Measurements from ENCODE around the gene OR2A1.
"Not testable (repeated sequence)": the region's sequence is repeated elsewhere in the genome, so short reads cannot be mapped to it uniquely, and the experiment has no call there.

The OR2A1 gene

DNA sequence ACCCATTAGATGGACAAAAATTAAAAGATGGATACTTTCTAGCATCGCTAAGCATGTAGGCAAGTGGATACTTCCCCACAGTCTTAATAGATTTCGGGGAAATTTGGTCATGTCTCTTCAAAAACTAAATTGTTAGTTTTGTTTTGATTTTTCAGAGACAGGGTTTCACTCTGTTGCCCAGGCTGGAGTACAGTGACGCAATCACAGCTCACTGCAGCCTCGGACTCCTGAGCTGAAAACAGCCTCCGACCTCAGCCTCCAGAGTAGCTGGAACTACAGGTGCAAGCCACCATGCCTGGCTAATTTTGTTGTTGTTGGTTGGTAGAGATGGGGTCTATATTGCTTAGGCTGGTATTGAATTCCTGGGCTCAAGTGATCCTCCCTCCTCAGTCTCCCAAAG lies 13.6 kb downstream of the OR2A1 start:
- not testable (repeated sequence) for DNase-seq (ENCODE audit: low spot score)

DNA sequence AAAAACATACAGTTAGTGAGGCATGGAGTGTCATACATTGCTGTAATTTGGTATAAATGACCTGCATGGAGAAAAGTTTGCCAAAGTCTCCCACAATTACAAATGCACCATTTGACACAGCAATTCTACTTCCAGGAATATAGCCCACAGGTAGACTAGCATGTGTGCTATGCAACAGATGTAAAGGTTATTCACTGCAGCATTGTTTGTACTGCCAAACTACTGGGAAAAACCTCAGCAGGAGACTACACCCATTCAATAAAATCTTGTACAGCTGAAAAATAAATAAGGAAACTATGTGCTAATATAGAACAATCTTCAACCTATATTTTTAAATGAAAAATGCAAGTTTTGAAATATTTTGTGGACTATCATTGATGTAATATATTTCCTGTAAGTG lies 17.8 kb downstream of the OR2A1 start:
- not testable (repeated sequence) for DNase-seq (ENCODE audit: low spot score)

DNA sequence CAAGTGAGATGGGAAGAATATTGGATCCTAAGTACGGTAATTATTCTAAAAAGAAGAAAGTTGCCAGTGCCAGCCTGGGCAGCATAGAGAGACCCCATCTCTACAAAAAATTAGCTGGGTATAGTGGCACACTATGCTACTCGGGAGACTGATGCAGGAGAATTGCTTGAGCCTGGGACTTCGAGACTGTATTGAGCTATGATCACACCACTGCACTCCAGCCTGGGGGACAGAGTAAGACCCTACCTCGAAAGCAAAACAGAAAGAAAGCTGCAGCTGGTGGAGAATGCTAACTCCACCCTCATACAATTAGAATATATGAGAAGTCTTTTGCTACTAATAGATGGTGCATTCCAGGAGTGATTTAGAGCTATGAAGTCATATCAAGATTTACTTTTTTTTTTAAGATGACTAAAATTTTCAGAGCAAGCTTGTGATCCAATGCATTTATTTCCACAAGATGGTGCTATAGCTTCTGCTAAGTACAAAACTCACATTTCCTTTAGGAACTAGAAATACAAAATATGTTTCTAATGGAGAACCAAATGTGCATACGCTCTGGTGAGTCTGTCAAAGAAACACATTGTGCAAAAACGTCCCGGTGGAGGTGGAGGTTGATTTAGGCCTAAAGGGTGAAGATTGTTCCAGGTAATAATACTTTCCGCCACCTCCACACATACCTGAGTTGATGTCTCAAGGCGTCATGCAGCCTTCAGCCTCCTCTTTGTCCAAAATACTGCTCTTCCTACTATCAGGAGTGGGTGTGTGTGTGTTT lies 19.2 kb downstream of the OR2A1 start:
- not testable (repeated sequence) for DNase-seq (ENCODE audit: low spot score)

DNA sequence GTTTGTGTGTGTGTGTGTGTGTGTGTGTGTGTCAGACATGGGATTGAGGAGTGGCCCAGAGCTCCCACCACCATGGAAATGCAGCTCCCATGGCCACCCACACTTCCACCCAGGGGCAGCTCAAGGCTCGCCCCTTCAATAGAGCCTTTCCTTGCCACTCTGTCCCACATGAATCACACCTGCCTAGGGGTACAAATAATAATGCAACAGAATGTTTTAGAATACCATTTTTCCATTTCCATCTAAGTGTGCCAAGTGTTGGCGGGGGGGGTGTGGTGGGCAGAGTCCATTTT lies 19.7 kb downstream of the OR2A1 start:
- DNase-seq (ENCODE audit: low spot score) = not testable (repeated sequence)

DNA sequence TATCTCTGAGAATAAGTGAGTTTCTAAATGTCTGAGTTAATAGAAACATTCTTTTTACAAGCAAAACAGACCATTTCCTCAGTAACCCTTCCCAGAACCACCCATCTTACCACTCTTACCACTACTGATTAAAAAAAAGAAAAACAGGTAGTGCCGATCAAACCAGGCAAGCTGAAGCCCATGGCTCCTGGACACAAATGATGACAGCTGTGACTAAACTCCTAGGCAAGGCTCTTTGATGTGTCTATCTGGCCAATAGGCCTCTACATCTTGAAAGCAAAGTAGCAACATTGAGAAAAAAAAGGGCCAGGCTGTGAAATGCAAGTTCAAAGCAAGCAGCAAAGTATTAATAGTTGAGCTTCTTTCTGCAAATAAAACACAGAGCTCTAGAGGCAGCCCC lies 36.4 kb downstream of the OR2A1 start:
- DNase-seq (ENCODE audit: low spot score) = not testable (repeated sequence)

DNA sequence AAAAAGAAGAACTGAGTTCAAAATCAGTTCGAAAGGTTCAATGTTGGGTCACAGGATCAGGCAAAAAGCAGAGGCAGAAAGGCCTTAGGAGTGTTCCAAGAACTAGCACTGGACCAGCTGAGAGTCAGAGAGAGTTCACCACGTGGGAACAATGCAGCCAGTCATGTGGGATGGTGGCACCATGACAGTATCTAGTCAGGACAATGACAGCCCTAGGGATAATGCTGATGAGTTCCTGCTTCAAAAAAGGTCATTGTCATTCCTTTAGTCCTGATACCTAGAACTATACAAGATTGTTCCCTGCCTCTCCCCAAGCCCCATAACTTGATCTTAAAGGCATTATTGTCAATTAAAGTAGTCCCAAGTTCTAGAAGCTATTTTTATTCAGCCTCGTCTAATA lies 39.4 kb downstream of the OR2A1 start:
- peak; percentile 0 for DNase-seq (ENCODE audit: low spot score)

DNA sequence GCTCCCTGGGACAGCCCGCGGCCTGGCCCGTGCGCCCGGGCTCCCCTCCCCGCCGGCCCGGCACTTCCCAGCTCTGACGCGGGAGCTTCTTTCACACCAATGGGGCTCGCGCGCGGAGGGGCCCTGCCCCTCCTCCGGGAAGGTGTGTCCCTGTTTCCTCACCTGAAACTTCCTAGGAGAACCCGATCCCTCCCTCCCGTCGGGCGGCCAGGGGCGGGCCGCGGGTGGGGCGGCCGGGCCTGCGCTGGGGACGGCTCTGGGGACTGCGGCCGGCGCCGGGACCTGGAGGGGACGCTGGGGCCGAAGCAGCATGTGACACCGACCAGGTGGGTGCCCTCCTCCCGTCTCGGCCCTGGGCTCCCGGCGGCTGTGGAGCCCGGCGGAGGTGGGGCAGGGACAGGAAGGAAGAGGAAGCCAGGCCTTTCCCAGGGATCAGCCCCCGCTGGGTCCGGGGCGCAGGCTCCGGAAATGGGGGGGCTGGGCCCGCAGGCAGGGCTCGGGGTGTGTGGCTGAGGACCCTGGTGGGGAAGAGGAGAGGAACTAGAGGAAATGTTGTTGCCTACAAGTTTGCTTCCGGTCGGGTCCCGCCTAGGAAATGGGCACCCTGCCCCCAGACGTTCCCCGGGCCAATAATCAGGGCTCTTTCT lies 43.1 kb downstream of the OR2A1 start, which contains the start of gene ARHGEF5:
TSS of gene ARHGEF5 (plus strand) at position 227 of the 647 bp plus-strand sequence. CDS start 7,268 bp downstream, outside the sequence.
- not testable (repeated sequence) for DNase-seq (ENCODE audit: low spot score)

DNA sequence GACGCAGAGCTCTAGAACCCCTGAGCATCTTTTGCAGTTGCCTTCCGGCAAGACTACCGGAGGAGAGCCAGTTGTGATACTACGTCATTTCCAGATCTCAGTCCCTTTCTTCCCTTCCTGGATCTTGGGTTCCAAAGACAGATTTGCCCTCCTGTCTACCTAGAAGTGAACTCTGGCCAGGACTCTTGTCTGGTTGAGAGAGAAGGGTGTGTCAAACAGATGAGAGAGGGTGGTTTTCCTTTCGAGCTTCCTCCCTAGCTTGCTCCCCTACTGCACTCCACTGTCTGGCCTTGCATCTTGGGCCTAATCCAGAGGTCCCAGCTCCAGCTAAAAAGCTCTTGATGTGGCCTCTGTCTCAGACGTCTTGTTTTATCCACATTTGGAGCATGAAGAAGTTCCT lies 44.0 kb downstream of the OR2A1 start:
- DNase-seq (ENCODE audit: low spot score) = not testable (repeated sequence)

DNA sequence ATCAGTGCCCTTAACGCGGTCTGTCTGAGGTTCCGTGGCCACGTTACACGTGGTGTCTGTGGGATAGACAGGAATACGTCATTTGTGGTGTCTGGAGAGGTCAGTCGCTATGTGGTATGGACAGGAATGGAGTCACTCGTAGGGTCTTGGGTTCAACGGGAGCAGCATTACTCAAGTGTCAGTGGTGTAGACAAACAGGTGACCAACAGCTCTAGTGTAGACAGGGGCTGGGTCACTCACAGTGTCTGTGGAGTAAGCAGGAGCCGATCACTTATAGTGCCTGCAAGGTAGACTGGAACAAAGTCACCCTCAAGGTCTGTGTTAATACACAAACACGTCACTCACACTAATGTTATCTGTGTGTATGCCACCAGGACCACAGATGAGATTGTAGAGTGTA lies 44.6 kb downstream of the OR2A1 start:
- not testable (repeated sequence) for DNase-seq (ENCODE audit: low spot score)

DNA sequence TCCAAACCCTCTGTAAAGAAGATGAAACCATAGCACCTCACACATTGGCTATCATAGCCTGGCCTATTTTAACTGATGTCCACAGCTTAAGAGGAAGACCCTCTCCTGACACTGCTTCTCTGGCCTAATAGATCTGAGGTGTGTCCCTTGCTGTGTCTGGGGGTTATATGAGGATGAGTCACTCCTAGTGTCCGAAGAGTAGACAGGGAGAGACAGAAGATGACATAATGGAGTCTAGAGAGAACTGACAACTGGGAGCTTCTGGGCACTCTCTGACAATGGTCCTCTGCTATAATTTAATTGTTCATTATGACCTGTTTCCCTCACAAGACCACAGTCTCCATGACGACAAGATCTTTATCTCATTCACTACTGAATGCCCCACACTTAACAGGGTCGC lies 49.8 kb downstream of the OR2A1 start:
- DNase-seq (ENCODE audit: low spot score) = not testable (repeated sequence)

DNA sequence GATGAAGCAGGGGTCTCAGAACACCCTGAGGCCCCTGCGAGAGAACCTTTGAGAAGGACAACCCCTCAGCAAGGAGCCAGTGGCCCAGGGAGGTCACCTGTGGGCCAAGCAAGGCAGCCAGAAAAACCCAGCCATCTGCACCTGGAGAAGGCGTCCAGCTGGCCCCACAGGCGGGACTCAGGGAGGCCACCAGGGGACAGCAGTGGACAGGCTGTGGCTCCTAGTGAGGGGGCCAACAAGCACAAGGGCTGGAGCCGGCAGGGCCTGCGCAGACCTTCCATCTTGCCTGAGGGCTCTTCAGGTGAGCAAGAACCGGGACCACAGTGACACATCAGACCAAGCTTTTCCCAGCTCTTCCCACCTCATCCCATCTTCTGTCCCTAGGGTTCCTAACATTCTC lies 53.3 kb downstream of the OR2A1 start:
- DNase-seq (ENCODE audit: low spot score) = not testable (repeated sequence)

DNA sequence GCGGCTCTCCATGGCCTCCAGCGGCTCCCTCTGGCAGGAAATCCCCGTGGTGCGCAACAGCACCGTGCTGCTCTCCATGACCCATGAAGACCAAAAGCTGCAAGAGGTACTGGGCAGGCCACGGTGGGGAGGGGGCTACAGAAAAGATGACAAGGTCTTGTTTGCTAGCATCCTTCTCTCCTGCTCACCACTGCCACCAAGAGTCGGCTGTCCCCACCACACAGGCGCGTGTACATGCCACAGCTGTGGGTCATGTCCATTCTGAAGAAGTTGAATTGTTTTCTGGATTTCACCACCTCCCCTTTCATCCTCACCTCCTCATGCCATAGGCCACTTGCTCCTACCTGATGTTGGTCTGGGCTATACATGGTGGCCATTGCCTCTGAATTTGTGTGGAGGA lies 55.0 kb downstream of the OR2A1 start:
- not testable (repeated sequence) for DNase-seq (ENCODE audit: low spot score)

DNA sequence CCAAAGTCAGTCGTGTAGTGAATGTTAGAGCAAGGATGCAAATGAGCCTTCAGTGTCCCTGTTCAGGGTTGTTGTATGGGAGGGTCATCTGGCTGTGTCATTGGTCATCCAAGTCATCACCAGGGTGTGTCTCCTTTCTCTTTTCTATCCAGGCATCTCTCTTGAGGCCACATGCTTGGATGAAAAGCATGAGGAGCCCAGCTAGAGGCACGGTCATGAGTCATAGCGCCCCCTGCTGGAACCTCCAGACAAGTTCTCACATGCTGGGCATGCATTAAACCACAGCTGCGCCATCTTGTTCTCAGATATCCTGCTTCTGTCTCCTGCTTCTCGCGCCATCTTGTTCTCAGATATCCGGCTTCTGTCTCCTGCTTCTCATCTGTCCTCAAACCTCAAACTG lies 57.0 kb downstream of the OR2A1 start:
- DNase-seq (ENCODE audit: low spot score) = not testable (repeated sequence)

All from RKO (cell line).